Aorta (tissue), 5 donors: ENCODE measurements around the gene BAZ1A. TPM values are rescaled to one million over a fixed set of nuclear protein-coding genes. Genes with fewer than 3 reads are reported as not detected.
"Not testable (repeated sequence)": the region's sequence is repeated elsewhere in the genome, so short reads cannot be mapped to it uniquely, and the experiment has no call there.

Experiments used
- ATAC-seq: fragments of 200-7000 bp; cut with Tn5 transposase; one replicate; pipeline ENCODE4 v1.9.1; 2022; ENCODE audit warnings: moderate library complexity; ENCODE audit not compliant: low FRiP score
- DNase-seq, 2 donors: peaks; one replicate each; pipeline ENCODE4 v3.0.0-alpha.2; 2020
- H3K27ac ChIP-seq, 2 donors: one replicate each; pipeline ENCODE4 v1.5.1; 2013; ENCODE audit warnings: low read length in 2 of 2, mild to moderate bottlenecking in 2 of 2, moderate library complexity in 2 of 2, control low read depth in 1 of 2, inconsistent platforms in 1 of 2, low read depth in 1 of 2
- H3K27me3 ChIP-seq, 2 donors: one replicate each; pipeline ENCODE4 v1.6.1; 2013; ENCODE audit warnings: control low read depth in 1 of 2, low read length in 1 of 2, mild to moderate bottlenecking in 1 of 2, moderate library complexity in 1 of 2; ENCODE audit not compliant: insufficient read depth in 2 of 2, control insufficient read depth in 1 of 2
- H3K36me3 ChIP-seq, 2 donors: one replicate each; pipeline ENCODE4 v1.6.1; 2013; ENCODE audit warnings: control low read depth in 1 of 2, low read length in 1 of 2, mild to moderate bottlenecking in 1 of 2; ENCODE audit not compliant: insufficient read depth in 2 of 2, control insufficient read depth in 1 of 2
- H3K4me1 ChIP-seq, 2 donors: one replicate each; pipeline ENCODE4 v1.6.1; 2013; ENCODE audit warnings: low read length in 2 of 2, control low read depth in 1 of 2, mild to moderate bottlenecking in 1 of 2, moderate library complexity in 1 of 2; ENCODE audit not compliant: insufficient read depth in 2 of 2, control insufficient read depth in 1 of 2
- H3K4me3 ChIP-seq, 2 donors: one replicate each; pipeline ENCODE4 v1.5.1; 2013; ENCODE audit warnings: low read length in 2 of 2, control low read depth in 1 of 2, mild to moderate bottlenecking in 1 of 2
- H3K9me3 ChIP-seq: one replicate; pipeline ENCODE4 v1.6.1; 2013; ENCODE audit warnings: mild to moderate bottlenecking, low read length; ENCODE audit not compliant: control insufficient read depth
- WGBS, 2 donors: extraction: QIAGEN DNeasy Blood & Tissue Kit; methylation state at CpG; one replicate each; pipeline ENCODE4 v1.1.7; 2013; 5-methylcytosine and 5-hydroxymethylcytosine counted together
- intact Hi-C, 2 donors: fragments of 100-400 bp; cut with DNase I; formaldehyde crosslinking; loops; one replicate each; pipeline versions ENCODE4 v1.14.2 to v1.15.0; 2022
- polyA plus RNA-seq, 2 donors: library from polyadenylated mRNA; stranded (reverse); fragments of 200-250 nt; gene quantifications; one replicate each; pipeline ENCODE4 v1.2.3, GENCODE V29; 2013
- total RNA-seq, 2 donors: library from RNA; stranded (reverse); fragmentation: NEBNext Ultra II Directional; extraction: Animal tissue kit (Norgen Biotek cat#: 25700); gene quantifications; one replicate each; pipeline ENCODE4 v1.2.1, GENCODE V29; 2021
- donor health status: healthy with polysubstance abuse.
- donor health status: Bipolar disorder and iron deficiency.
- donor health status: DM: no; HTN: no; CAD: no.
- donor health status: DM: no; HTN: no; CAD: no.
- donor health status: DM: yes; HTN: yes; CAD: no.

The BAZ1A gene
- total and polyA plus RNA-seq, 4 donors: 9.1 to 26.6 (median 22.1) TPM

GRCh38 chr14:34766060-34766459 is 109.1 kb downstream of the BAZ1A start:
- WGBS, 2 donors: 91 to 95% methylated on average over 3 of the region's 3 CpGs

DNA sequence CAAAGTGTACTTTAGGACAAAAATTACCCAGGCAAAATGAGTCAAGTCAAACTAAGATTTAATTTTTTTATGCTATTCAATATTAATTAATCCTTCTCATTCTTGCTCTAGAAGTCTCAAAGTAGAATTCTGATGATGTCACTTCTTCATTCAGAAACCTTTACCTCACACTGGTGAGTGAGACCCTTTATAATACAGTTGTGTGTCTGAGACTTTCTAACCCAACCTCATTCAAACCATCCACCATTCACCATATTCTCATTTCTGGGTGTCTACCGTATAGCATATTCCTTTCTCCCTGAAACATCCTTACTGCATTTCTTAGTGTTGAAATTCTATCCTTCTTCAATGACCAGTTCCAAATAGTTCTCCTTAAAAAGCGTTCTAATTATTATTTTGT is 119.9 kb downstream of the BAZ1A start:
- intact Hi-C loops: no loop called here
- Histone ChIP-seq H3K27me3 (no peaks in the 10 kb centered on the region), H3K4me1 (no peaks in the 10 kb centered on the region), H3K9me3 (no peaks in the 10 kb centered on the region), H3K36me3 (no peaks in the 10 kb centered on the region), H3K4me3 (no peak overlapping the region), H3K27ac (no peak overlapping the region)
- ATAC-seq (no peak), DNase-seq (no peak)
- 93 to 94% methylated on average over 2 of the region's 2 CpGs for WGBS, 2 donors

More at GRCh38 chr14:34766060-34766459, 109.1 kb downstream of the BAZ1A start:
- intact Hi-C loops: no loop called here
- Histone ChIP-seq H3K36me3 (peaks cover 0 to 13% of the 10 kb centered on the region in 2 donors), H3K27me3 (no peaks in the 10 kb centered on the region), H3K4me3 (no peak overlapping the region), H3K27ac (no peak overlapping the region), H3K4me1 (no peaks in the 10 kb centered on the region), H3K9me3 (no peaks in the 10 kb centered on the region)
- no peak for DNase-seq
- no peak for ATAC-seq

GRCh38 chr14:34754687-34755086 is 120.5 kb downstream of the BAZ1A start:
- no peaks in the 10 kb centered on the region for H3K36me3 ChIP-seq
- no peaks in the 10 kb centered on the region for H3K4me1 ChIP-seq
- H3K9me3 ChIP-seq: no peaks in the 10 kb centered on the region
- no peak overlapping the region for H3K4me3 ChIP-seq
- no peak for ATAC-seq
- no peak for DNase-seq
- H3K27me3 ChIP-seq: no peaks in the 10 kb centered on the region
- H3K27ac ChIP-seq: no peak overlapping the region
- intact Hi-C loops: no loop called here
- 85 to 90% methylated on average over 1 of the region's 1 CpG for WGBS, 2 donors

GRCh38 chr14:34750670-34751069 is 124.5 kb downstream of the BAZ1A start:
- Histone ChIP-seq H3K4me1 (no peaks in the 10 kb centered on the region), H3K36me3 (no peaks in the 10 kb centered on the region), H3K4me3 (no peak overlapping the region), H3K9me3 (no peaks in the 10 kb centered on the region), H3K27me3 (no peaks in the 10 kb centered on the region), H3K27ac (no peak overlapping the region)
- DNase-seq (no peak), ATAC-seq (no peak)
- intact Hi-C loops: no loop called here

- H3K4me1 ChIP-seq: no peaks in the 10 kb centered on the region
- no peaks in the 10 kb centered on the region for H3K27me3 ChIP-seq
- H3K36me3 ChIP-seq: no peaks in the 10 kb centered on the region
- no peaks in the 10 kb centered on the region for H3K9me3 ChIP-seq
- 90% methylated on average over 2 of the region's 2 CpGs for WGBS, 2 donors
- no peak overlapping the region for H3K4me3 ChIP-seq
- ATAC-seq: no peak
- no peak overlapping the region for H3K27ac ChIP-seq
- no peak for DNase-seq
- intact Hi-C loops: no loop called here
Measured at GRCh38 chr14:34750233-34750632, 124.9 kb downstream of the BAZ1A start.

DNA sequence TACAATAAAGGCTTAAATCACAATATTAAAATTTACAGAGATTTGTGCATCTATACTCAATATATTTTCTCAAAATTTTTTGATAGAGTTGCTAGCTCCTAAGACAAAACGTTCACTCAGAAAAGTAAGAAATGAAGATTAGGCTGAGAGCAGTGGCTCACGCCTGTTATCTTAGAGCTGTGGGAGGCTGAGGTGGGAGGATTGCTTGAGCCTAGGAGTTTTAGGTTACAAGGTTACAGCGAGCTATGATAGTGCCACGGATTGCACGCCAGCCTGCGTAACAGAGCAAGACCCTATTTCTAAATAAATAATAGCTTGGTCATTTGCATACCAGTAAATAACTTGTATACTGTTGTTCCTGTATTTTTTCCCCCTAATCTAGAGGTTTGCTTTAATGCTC is 125.8 kb downstream of the BAZ1A start:
- H3K9me3 ChIP-seq: no peaks in the 10 kb centered on the region
- DNase-seq (no peak), ATAC-seq (no peak)
- intact Hi-C loops: no loop called here
- H3K27ac ChIP-seq: no peak overlapping the region
- H3K27me3 ChIP-seq: no peaks in the 10 kb centered on the region
- WGBS, 2 donors: 87 to 90% methylated on average over 6 of the region's 6 CpGs
- no peaks in the 10 kb centered on the region for H3K36me3 ChIP-seq
- no peaks in the 10 kb centered on the region for H3K4me1 ChIP-seq
- no peak overlapping the region for H3K4me3 ChIP-seq

- DNase-seq (no peak), ATAC-seq (no peak)
- H3K27ac ChIP-seq: no peak overlapping the region
- H3K4me3 ChIP-seq: no peak overlapping the region
- intact Hi-C loops: no loop called here
- H3K9me3 ChIP-seq: no peaks in the 10 kb centered on the region
- H3K27me3 ChIP-seq: no peaks in the 10 kb centered on the region
- H3K36me3 ChIP-seq: no peaks in the 10 kb centered on the region
- WGBS, 2 donors: 74 to 78% methylated on average over 8 of the region's 8 CpGs
- no peaks in the 10 kb centered on the region for H3K4me1 ChIP-seq
Measured at GRCh38 chr14:34742270-34743115, 132.7 kb downstream of the BAZ1A start.

- WGBS, 2 donors: 69 to 79% methylated on average over 1 of the region's 1 CpG
- no peak for ATAC-seq
Measured at GRCh38 chr14:34741840-34742239, 133.3 kb downstream of the BAZ1A start.

GRCh38 chr14:34740139-34740538 is 135.0 kb downstream of the BAZ1A start:
- H3K27ac ChIP-seq, H3K36me3 ChIP-seq, H3K4me1 ChIP-seq, H3K9me3 ChIP-seq, DNase-seq, H3K4me3 ChIP-seq, H3K27me3 ChIP-seq, intact Hi-C loops, ATAC-seq: not testable (repeated sequence)
- WGBS, 2 donors: 68 to 81% methylated on average over 6 of the region's 6 CpGs

More at GRCh38 chr14:34741840-34742239, 133.3 kb downstream of the BAZ1A start:
- no peaks in the 10 kb centered on the region for H3K9me3 ChIP-seq
- no peaks in the 10 kb centered on the region for H3K36me3 ChIP-seq
- H3K27ac ChIP-seq: no peak overlapping the region
- H3K27me3 ChIP-seq: no peaks in the 10 kb centered on the region
- no peak overlapping the region for H3K4me3 ChIP-seq
- intact Hi-C loops: no loop called here
- H3K4me1 ChIP-seq: no peaks in the 10 kb centered on the region
- DNase-seq: no peak
